ENCODE data around the gene SLC24A4. TPM values are rescaled to one million over a fixed set of nuclear protein-coding genes. Genes with fewer than 3 reads are reported as not detected.
A peak's percentile ranks its signal among the peaks of the same experiment; 100 is the strongest.

Gene SLC24A4
- total RNA-seq, 2 donors from 2014 or later: 2.7 to 4.4 TPM

DNA sequence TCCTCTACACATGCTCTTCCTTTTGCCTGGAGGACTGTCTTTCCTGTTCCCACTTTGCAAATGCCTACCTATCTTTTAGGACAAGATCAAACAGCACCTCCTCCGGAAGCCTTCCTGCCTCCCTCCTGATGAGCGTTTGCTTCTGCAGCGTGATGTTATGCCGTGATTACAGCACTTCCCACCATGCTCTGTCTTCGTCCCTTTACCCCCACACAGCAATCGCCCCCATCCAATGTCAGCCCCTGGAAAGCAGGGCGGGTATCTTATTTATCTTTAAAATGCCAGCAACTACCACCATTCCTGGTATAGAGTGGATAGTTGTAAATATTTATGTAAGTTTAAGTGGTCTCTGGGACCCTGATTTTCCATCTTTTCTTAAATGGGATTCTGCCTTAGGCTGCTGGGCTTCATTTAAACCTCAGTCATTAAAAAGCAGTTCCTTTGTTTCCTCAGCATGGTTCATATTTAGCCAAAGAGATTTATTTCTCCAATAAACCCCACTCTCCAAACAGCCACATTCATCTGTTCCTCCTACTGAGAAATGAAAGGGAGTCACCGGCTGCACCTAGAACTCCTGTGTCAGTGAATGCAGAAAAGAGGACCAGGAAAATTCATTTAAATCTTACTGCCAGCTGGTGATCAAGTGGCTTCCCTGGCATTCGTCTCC lies 33.8 kb upstream of the SLC24A4 start:
- no peak for TF ChIP-seq CTCF (IDR thresholded peaks at IDR 0.05)
- Histone ChIP-seq H3K4me1 (ENCODE audit: control insufficient read depth in 1 of 2, low read depth in 2 of 2) (no peaks in the 10 kb centered on the region), H3K27me3 (replicated peaks; ENCODE audit: insufficient read depth) (no peaks in the 10 kb centered on the region), H3K36me3 (no peaks in the 10 kb centered on the region), H3K9me3 (no peaks in the 10 kb centered on the region), H3K27ac (no peak overlapping the region), H3K4me3 (no peak overlapping the region)
- no peak for ATAC-seq (ENCODE audit: insufficient number of reproducible peaks, low FRiP score, low read depth)
- DNase-seq (ENCODE audit: low spot score): no peak

- Histone ChIP-seq H3K4me1 (ENCODE audit: control insufficient read depth in 1 of 2, low read depth in 2 of 2) (peaks cover 6 to 8% of the 10 kb centered on the region in 2 donors), H3K36me3 (no peaks in the 10 kb centered on the region), H3K27ac (no peak overlapping the region), H3K27me3 (replicated peaks; ENCODE audit: insufficient read depth) (no peaks in the 10 kb centered on the region), H3K4me3 (no peak overlapping the region), H3K9me3 (no peaks in the 10 kb centered on the region)
- ATAC-seq (ENCODE audit: insufficient number of reproducible peaks, low FRiP score, low read depth): no peak
- no peak for TF ChIP-seq CTCF (IDR thresholded peaks at IDR 0.05)
- DNase-seq (ENCODE audit: low spot score): no peak
Observed at GRCh38 chr14:92292673-92293072, 30.3 kb upstream of the SLC24A4 start.

GRCh38 chr14:92294506-92294905 lies 28.5 kb upstream of the SLC24A4 start:
- H3K27ac ChIP-seq: peak overlapping the region in 1 of 2 donors; percentile 28
- no peaks in the 10 kb centered on the region for H3K9me3 ChIP-seq
- no peak for ATAC-seq (ENCODE audit: insufficient number of reproducible peaks, low FRiP score, low read depth)
- no peak for DNase-seq (ENCODE audit: low spot score)
- no peak overlapping the region for H3K4me3 ChIP-seq
- H3K4me1 ChIP-seq (ENCODE audit: control insufficient read depth in 1 of 2, low read depth in 2 of 2): peaks cover 6 to 8% of the 10 kb centered on the region in 2 donors
- no peaks in the 10 kb centered on the region for H3K36me3 ChIP-seq
- H3K27me3 ChIP-seq (replicated peaks; ENCODE audit: insufficient read depth): no peaks in the 10 kb centered on the region
- TF ChIP-seq CTCF (IDR thresholded peaks at IDR 0.05): no peak

GRCh38 chr14:92297818-92298595 lies 25.0 kb upstream of the SLC24A4 start:
- ATAC-seq (ENCODE audit: insufficient number of reproducible peaks, low FRiP score, low read depth): no peak
- Histone ChIP-seq H3K27ac (no peak overlapping the region), H3K4me1 (ENCODE audit: control insufficient read depth in 1 of 2, low read depth in 2 of 2) (peaks cover 6 to 8% of the 10 kb centered on the region in 2 donors), H3K27me3 (replicated peaks; ENCODE audit: insufficient read depth) (no peaks in the 10 kb centered on the region), H3K36me3 (no peaks in the 10 kb centered on the region), H3K4me3 (no peak overlapping the region), H3K9me3 (no peaks in the 10 kb centered on the region)
- TF ChIP-seq CTCF (IDR thresholded peaks at IDR 0.05): no peak
- DNase-seq (ENCODE audit: low spot score): no peak

- no peak for ATAC-seq (ENCODE audit: insufficient number of reproducible peaks, low FRiP score, low read depth)
- TF ChIP-seq CTCF (IDR thresholded peaks at IDR 0.05): no peak
Observed at GRCh38 chr14:92302481-92302880, 20.5 kb upstream of the SLC24A4 start.

More at GRCh38 chr14:92302481-92302880, 20.5 kb upstream of the SLC24A4 start:
- no peak overlapping the region for H3K4me3 ChIP-seq
- no peak overlapping the region for H3K27ac ChIP-seq
- no peaks in the 10 kb centered on the region for H3K9me3 ChIP-seq
- H3K36me3 ChIP-seq: no peaks in the 10 kb centered on the region
- no peak for DNase-seq (ENCODE audit: low spot score)
- no peaks in the 10 kb centered on the region for H3K4me1 ChIP-seq (ENCODE audit: control insufficient read depth in 1 of 2, low read depth in 2 of 2)
- H3K27me3 ChIP-seq (replicated peaks; ENCODE audit: insufficient read depth): no peaks in the 10 kb centered on the region
